ENCODE data around the gene SMIM21. TPM values are rescaled to one million over a fixed set of nuclear protein-coding genes. Genes with fewer than 3 reads are reported as not detected.

The SMIM21 gene
- total RNA-seq, 1 experiment from 2014 or later, result not detected

DNA sequence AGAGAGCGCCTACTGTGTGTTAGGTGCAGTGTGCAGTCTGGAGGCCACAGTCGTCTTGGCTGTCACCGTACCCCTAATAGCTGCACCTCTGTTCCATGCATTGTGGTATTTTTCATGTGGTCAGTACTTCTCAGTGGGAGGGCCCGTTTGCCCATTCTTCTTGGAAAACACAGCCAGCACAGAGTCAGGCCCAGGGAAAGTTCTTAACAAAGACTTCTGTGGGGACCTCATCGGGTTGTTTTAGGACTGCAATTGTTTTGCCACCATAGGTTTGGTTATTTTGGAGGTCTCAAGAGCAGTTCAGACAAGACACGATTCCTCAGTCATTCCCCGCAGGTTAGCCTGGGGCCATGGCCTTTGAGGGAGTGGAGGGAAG is 62.3 kb downstream of the SMIM21 start:
- peaks cover 9% of the 10 kb centered on the region for H3K4me1 Mint-ChIP-seq
- CTCF ChIA-PET, result no interaction called here
- TF ChIP-seq GTF2I (CRISPR knock-in tag; conservative IDR thresholded peaks at IDR 0.05) (no peak), ELF4 (CRISPR knock-in tag; IDR thresholded peaks at IDR 0.05; ENCODE audit: low read depth) (no peak), PRRX2 (CRISPR knock-in tag; IDR thresholded peaks at IDR 0.05) (no peak), ATF1 (CRISPR knock-in tag; IDR thresholded peaks at IDR 0.05) (no peak), RELA (CRISPR knock-in tag; IDR thresholded peaks at IDR 0.05; ENCODE audit: borderline replicate concordance) (no peak), TEAD4 (CRISPR knock-in tag; IDR thresholded peaks at IDR 0.05) (no peak), NFE2L1 (CRISPR knock-in tag; IDR thresholded peaks at IDR 0.05) (no peak), NFATC4 (CRISPR knock-in tag; IDR thresholded peaks at IDR 0.05) (no peak), OVOL2 (CRISPR knock-in tag; IDR thresholded peaks at IDR 0.05; ENCODE audit: borderline replicate concordance) (no peak)
- TF ChIP-seq, protein P1, sequence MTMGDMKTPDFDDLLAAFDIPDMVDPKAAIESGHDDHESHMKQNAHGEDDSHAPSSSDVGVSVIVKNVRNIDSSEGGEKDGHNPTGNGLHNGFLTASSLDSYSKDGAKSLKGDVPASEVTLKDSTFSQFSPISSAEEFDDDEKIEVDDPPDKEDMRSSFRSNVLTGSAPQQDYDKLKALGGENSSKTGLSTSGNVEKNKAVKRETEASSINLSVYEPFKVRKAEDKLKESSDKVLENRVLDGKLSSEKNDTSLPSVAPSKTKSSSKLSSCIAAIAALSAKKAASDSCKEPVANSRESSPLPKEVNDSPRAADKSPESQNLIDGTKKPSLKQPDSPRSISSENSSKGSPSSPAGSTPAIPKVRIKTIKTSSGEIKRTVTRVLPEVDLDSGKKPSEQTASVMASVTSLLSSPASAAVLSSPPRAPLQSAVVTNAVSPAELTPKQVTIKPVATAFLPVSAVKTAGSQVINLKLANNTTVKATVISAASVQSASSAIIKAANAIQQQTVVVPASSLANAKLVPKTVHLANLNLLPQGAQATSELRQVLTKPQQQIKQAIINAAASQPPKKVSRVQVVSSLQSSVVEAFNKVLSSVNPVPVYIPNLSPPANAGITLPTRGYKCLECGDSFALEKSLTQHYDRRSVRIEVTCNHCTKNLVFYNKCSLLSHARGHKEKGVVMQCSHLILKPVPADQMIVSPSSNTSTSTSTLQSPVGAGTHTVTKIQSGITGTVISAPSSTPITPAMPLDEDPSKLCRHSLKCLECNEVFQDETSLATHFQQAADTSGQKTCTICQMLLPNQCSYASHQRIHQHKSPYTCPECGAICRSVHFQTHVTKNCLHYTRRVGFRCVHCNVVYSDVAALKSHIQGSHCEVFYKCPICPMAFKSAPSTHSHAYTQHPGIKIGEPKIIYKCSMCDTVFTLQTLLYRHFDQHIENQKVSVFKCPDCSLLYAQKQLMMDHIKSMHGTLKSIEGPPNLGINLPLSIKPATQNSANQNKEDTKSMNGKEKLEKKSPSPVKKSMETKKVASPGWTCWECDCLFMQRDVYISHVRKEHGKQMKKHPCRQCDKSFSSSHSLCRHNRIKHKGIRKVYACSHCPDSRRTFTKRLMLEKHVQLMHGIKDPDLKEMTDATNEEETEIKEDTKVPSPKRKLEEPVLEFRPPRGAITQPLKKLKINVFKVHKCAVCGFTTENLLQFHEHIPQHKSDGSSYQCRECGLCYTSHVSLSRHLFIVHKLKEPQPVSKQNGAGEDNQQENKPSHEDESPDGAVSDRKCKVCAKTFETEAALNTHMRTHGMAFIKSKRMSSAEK (CRISPR knock-in tag; IDR thresholded peaks at IDR 0.05; ENCODE audit: borderline replicate concordance), result no peak
- TF ChIP-seq, protein P2, sequence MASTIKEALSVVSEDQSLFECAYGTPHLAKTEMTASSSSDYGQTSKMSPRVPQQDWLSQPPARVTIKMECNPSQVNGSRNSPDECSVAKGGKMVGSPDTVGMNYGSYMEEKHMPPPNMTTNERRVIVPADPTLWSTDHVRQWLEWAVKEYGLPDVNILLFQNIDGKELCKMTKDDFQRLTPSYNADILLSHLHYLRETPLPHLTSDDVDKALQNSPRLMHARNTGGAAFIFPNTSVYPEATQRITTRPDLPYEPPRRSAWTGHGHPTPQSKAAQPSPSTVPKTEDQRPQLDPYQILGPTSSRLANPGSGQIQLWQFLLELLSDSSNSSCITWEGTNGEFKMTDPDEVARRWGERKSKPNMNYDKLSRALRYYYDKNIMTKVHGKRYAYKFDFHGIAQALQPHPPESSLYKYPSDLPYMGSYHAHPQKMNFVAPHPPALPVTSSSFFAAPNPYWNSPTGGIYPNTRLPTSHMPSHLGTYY (CRISPR knock-in tag; IDR thresholded peaks at IDR 0.05), result no peak
- TF ChIP-seq, protein P3, sequence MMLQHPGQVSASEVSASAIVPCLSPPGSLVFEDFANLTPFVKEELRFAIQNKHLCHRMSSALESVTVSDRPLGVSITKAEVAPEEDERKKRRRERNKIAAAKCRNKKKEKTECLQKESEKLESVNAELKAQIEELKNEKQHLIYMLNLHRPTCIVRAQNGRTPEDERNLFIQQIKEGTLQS (CRISPR knock-in tag; conservative IDR thresholded peaks at IDR 0.05), result no peak
- no peaks in the 10 kb centered on the region for H3K27me3 Mint-ChIP-seq (ENCODE audit: low read depth)
- POLR2A ChIA-PET, result no interaction called here
- ATAC-seq (no peak), DNase-seq (ENCODE audit: low spot score) (no peak)
- no peak overlapping the region for H3K27ac Mint-ChIP-seq
- H3K36me3 Mint-ChIP-seq, result no peaks in the 10 kb centered on the region
- no peaks in the 10 kb centered on the region for H3K9me3 Mint-ChIP-seq
- no peak overlapping the region for H3K4me3 Mint-ChIP-seq

DNA sequence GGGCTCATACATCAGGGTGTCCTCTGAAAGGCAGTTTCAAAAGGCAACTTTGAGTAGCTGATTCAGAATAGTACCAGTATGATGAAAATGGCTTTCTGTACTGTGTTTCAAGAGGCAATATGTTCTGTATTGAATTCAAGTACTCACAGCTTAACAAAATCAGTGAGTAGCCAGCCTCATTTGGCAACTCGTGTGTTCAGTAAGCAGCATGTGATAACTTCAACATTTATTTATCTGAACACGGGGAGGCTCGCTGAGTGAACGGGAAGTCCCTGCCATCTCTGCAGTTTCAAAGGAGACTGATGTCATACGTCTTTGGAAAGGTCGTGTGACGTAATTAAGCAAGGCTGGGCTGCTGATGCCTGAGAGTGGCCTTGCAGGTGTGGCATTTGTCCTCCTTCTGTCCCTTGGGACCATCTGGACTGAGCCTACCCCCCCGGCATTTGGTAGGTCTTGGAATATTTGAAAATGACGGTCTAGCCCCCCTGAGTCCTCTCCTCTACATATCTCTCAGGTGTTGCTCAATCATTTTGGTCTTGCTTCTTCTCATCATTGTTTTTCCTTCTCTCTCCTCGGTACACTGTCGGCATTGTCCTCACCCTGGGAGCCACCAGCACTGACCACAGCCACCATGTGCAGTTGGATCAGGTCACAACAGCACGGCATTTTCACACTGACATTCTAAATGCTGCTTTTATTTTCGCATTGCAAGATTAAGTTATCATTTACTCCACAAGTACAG is 62.8 kb downstream of the SMIM21 start:
- H3K36me3 Mint-ChIP-seq, result no peaks in the 10 kb centered on the region
- DNase-seq (ENCODE audit: low spot score), result no peak
- H3K4me1 Mint-ChIP-seq, result peaks cover 10% of the 10 kb centered on the region
- POLR2A ChIA-PET, result no interaction called here
- no peak overlapping the region for H3K27ac Mint-ChIP-seq
- H3K27me3 Mint-ChIP-seq (ENCODE audit: low read depth), result no peaks in the 10 kb centered on the region
- H3K4me3 Mint-ChIP-seq, result no peak overlapping the region
- ATAC-seq, result no peak
- CTCF ChIA-PET, result no interaction called here
- H3K9me3 Mint-ChIP-seq, result peaks cover under 1% of the 10 kb centered on the region
- TF ChIP-seq FOXJ3 (CRISPR knock-in tag; IDR thresholded peaks at IDR 0.05; ENCODE audit: borderline replicate concordance) (no peak), ZBTB21 (CRISPR knock-in tag; IDR thresholded peaks at IDR 0.05; ENCODE audit: borderline replicate concordance) (no peak), NR1H2 (CRISPR knock-in tag; IDR thresholded peaks at IDR 0.05) (no peak), ZNF232 (CRISPR knock-in tag; IDR thresholded peaks at IDR 0.05) (no peak), ZNF219 (CRISPR knock-in tag; IDR thresholded peaks at IDR 0.05; ENCODE audit: borderline replicate concordance) (no peak), SMAD3 (CRISPR knock-in tag; IDR thresholded peaks at IDR 0.05; ENCODE audit: borderline replicate concordance) (no peak), MXD4 (CRISPR knock-in tag; IDR thresholded peaks at IDR 0.05; ENCODE audit: borderline replicate concordance) (no peak), FOXK1 (CRISPR knock-in tag; IDR thresholded peaks at IDR 0.05) (no peak)
- TF ChIP-seq, protein P4, sequence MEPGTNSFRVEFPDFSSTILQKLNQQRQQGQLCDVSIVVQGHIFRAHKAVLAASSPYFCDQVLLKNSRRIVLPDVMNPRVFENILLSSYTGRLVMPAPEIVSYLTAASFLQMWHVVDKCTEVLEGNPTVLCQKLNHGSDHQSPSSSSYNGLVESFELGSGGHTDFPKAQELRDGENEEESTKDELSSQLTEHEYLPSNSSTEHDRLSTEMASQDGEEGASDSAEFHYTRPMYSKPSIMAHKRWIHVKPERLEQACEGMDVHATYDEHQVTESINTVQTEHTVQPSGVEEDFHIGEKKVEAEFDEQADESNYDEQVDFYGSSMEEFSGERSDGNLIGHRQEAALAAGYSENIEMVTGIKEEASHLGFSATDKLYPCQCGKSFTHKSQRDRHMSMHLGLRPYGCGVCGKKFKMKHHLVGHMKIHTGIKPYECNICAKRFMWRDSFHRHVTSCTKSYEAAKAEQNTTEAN (CRISPR knock-in tag; IDR thresholded peaks at IDR 0.05), result no peak
